GM12878 (cell line): ENCODE measurements around the gene SCAMP4.
"Not testable (repeated sequence)": the region's sequence is repeated elsewhere in the genome, so short reads cannot be mapped to it uniquely, and the experiment has no call there.

Experiments
- CREM ChIP-seq: IDR thresholded peaks from 2 replicates; pipeline ENCODE4 v1.6.1; 2014; ENCODE audit warnings: antibody characterized with exemption, low read depth
- HDAC2 ChIP-seq: fragments of 200-600 bp; sonication (generic); IDR thresholded peaks from 2 replicates; pipeline ENCODE4 v1.6.1; 2017
- POLR2A ChIP-seq: IDR thresholded peaks from 2 replicates; pipeline ENCODE4 v1.6.1; 2011; ENCODE audit warnings: low read depth, mild to moderate bottlenecking, low read length
- POLR2AphosphoS5 ChIP-seq: IDR thresholded peaks from 2 replicates; pipeline ENCODE4 v1.6.1; 2011; ENCODE audit warnings: mild to moderate bottlenecking, low read length, inconsistent platforms
- RCOR1 ChIP-seq: conservative IDR thresholded peaks from 2 replicates; pipeline ENCODE4 v1.6.1; 2012; ENCODE audit warnings: low read depth, low read length, improper control_type of control experiment

DNA sequence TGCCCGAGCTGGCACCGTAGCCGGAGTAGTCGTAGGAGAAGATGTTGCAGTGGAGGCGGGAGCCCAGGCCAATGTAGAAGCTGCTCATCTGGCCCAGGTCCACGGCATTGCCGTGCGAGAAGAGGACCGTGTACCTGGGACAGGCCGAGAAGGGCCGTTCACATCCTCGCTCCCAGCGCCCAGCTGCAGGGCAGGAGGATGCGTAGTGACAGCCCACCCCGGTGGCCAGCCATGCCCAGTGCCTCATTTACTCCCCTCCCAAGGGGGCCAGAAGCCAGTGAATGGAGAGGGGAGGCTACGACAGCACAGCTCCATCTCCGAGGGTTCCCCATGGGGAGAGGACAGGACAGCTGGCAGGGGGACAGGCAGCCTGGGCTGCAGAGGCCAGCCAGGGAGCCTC lies 25.2 kb upstream of the SCAMP4 start:
- not testable (repeated sequence) for TF ChIP-seq HDAC2, CREM, RCOR1, POLR2A, POLR2AphosphoS5
